ENCODE measurements around the gene B9D1.

DNA sequence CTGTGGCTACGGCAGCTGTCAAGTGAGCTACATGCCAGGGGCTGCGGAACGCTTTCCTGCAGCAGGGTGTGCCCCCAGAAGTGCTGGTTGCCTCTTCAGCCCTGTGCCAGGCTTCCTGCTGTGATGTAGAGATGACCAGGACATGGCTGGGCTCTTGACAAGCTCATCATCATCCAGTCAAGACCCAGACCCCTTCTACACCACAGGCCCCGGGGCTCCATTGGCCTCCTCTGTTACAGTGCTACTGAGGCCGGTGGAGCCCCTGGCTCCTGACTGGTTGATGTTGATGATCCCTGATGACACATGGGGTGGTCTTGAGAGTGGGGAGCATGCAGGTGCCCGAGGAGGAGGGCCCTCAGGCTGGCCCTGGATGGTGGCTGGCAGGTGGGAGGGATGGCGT lies 50.1 kb downstream of the B9D1 start:
- TF ChIP-seq, protein P1, sequence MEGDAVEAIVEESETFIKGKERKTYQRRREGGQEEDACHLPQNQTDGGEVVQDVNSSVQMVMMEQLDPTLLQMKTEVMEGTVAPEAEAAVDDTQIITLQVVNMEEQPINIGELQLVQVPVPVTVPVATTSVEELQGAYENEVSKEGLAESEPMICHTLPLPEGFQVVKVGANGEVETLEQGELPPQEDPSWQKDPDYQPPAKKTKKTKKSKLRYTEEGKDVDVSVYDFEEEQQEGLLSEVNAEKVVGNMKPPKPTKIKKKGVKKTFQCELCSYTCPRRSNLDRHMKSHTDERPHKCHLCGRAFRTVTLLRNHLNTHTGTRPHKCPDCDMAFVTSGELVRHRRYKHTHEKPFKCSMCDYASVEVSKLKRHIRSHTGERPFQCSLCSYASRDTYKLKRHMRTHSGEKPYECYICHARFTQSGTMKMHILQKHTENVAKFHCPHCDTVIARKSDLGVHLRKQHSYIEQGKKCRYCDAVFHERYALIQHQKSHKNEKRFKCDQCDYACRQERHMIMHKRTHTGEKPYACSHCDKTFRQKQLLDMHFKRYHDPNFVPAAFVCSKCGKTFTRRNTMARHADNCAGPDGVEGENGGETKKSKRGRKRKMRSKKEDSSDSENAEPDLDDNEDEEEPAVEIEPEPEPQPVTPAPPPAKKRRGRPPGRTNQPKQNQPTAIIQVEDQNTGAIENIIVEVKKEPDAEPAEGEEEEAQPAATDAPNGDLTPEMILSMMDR (IDR thresholded peaks at IDR 0.05): no peak
- TF ChIP-seq POLR2A (IDR thresholded peaks at IDR 0.05): no peak

Measured in uterus (tissue), 2 donors.